Skeletal muscle tissue (tissue), 4 donors: ENCODE data around the gene FAM72A. TPM values are rescaled to one million over a fixed set of nuclear protein-coding genes. Genes with fewer than 3 reads are reported as not detected.
"Not testable (repeated sequence)": the region's sequence is repeated elsewhere in the genome, so short reads cannot be mapped to it uniquely, and the experiment has no call there.

Experiments used
- H3K27ac ChIP-seq: one replicate; pipeline ENCODE4 v1.7.0; 2013; ENCODE audit warnings: mild to moderate bottlenecking, low read depth, low read length, inconsistent platforms
- H3K27me3 ChIP-seq, 3 donors: one replicate each; pipeline ENCODE4 v1.7.0; 2013; ENCODE audit warnings: low read length in 3 of 3; ENCODE audit not compliant: control insufficient read depth in 3 of 3, insufficient read depth in 3 of 3
- H3K36me3 ChIP-seq, 3 donors: one replicate each; pipeline ENCODE4 v1.7.0; 2013; ENCODE audit warnings: low read length in 3 of 3; ENCODE audit not compliant: control insufficient read depth in 3 of 3, insufficient read depth in 3 of 3
- H3K4me1 ChIP-seq, 3 donors: one replicate each; pipeline ENCODE4 v1.7.0; 2013; ENCODE audit warnings: low read length in 3 of 3, mild to moderate bottlenecking in 3 of 3; ENCODE audit not compliant: control insufficient read depth in 3 of 3, insufficient read depth in 3 of 3
- H3K4me3 ChIP-seq, 3 donors: one replicate each; pipeline ENCODE4 v1.7.0; 2013; ENCODE audit warnings: low read length in 3 of 3
- H3K9ac ChIP-seq, 3 donors: one replicate each; pipeline ENCODE4 v1.7.0; 2013; ENCODE audit warnings: low read length in 3 of 3, mild to moderate bottlenecking in 3 of 3, moderate library complexity in 2 of 3, low read depth in 1 of 3
- H3K9me3 ChIP-seq, 3 donors: one replicate each; pipeline ENCODE4 v1.7.0; 2013; ENCODE audit warnings: low read length in 3 of 3; ENCODE audit not compliant: control insufficient read depth in 3 of 3
- total RNA-seq: library from RNA; depleted of rRNA; stranded (reverse); fragments of >200 nt; gene quantifications from one replicate; pipeline ENCODE4 v1.2.3, GENCODE V29; 2014
- donor health status: Osteomylitis.

The FAM72A gene
- total RNA-seq, 1 donor from 2014 or later = 1.0 TPM

GRCh38 chr1:206231989-206232388 lies 29.4 kb upstream of the FAM72A start:
- H3K27me3 ChIP-seq, H3K27ac ChIP-seq, H3K4me1 ChIP-seq, H3K9ac ChIP-seq, H3K9me3 ChIP-seq, H3K4me3 ChIP-seq, H3K36me3 ChIP-seq: not testable (repeated sequence)

GRCh38 chr1:206229286-206229685 lies 26.6 kb upstream of the FAM72A start:
- H3K36me3 ChIP-seq, H3K27me3 ChIP-seq, H3K27ac ChIP-seq, H3K9me3 ChIP-seq, H3K4me3 ChIP-seq, H3K9ac ChIP-seq, H3K4me1 ChIP-seq: not testable (repeated sequence)

- not testable (repeated sequence) for H3K36me3 ChIP-seq, H3K9ac ChIP-seq, H3K4me3 ChIP-seq, H3K27me3 ChIP-seq, H3K4me1 ChIP-seq, H3K9me3 ChIP-seq, H3K27ac ChIP-seq
Observed at GRCh38 chr1:206226886-206227285, 24.2 kb upstream of the FAM72A start.

- H3K9ac ChIP-seq, H3K4me1 ChIP-seq, H3K4me3 ChIP-seq, H3K36me3 ChIP-seq, H3K27ac ChIP-seq, H3K9me3 ChIP-seq, H3K27me3 ChIP-seq: not testable (repeated sequence)
Observed at GRCh38 chr1:206225386-206225785, 22.7 kb upstream of the FAM72A start.

- H3K9me3 ChIP-seq, H3K27ac ChIP-seq, H3K4me3 ChIP-seq, H3K9ac ChIP-seq, H3K27me3 ChIP-seq, H3K36me3 ChIP-seq, H3K4me1 ChIP-seq: not testable (repeated sequence)
Observed at GRCh38 chr1:206224190-206224776, 21.6 kb upstream of the FAM72A start.

- not testable (repeated sequence) for H3K4me1 ChIP-seq, H3K27me3 ChIP-seq, H3K36me3 ChIP-seq, H3K27ac ChIP-seq, H3K9me3 ChIP-seq, H3K9ac ChIP-seq, H3K4me3 ChIP-seq
Observed at GRCh38 chr1:206221585-206221984, 18.9 kb upstream of the FAM72A start.

GRCh38 chr1:206220332-206221000 lies 17.8 kb upstream of the FAM72A start:
- H3K4me1 ChIP-seq, H3K9ac ChIP-seq, H3K36me3 ChIP-seq, H3K27me3 ChIP-seq, H3K27ac ChIP-seq, H3K4me3 ChIP-seq, H3K9me3 ChIP-seq: not testable (repeated sequence)

GRCh38 chr1:206219514-206220331 lies 17.1 kb upstream of the FAM72A start:
- H3K27ac ChIP-seq, H3K36me3 ChIP-seq, H3K9ac ChIP-seq, H3K9me3 ChIP-seq, H3K4me1 ChIP-seq, H3K4me3 ChIP-seq, H3K27me3 ChIP-seq: not testable (repeated sequence)

- not testable (repeated sequence) for H3K9me3 ChIP-seq, H3K27me3 ChIP-seq, H3K9ac ChIP-seq, H3K4me3 ChIP-seq, H3K4me1 ChIP-seq, H3K36me3 ChIP-seq, H3K27ac ChIP-seq
Observed at GRCh38 chr1:206218765-206219164, 16.1 kb upstream of the FAM72A start.

- H3K27ac ChIP-seq, H3K4me3 ChIP-seq, H3K9ac ChIP-seq, H3K36me3 ChIP-seq, H3K27me3 ChIP-seq, H3K9me3 ChIP-seq, H3K4me1 ChIP-seq: not testable (repeated sequence)
Observed at GRCh38 chr1:206218285-206218684, 15.6 kb upstream of the FAM72A start.
